Esophagus squamous epithelium (tissue), 4 donors: ENCODE results near the gene CNOT1.

Experiments
- POLR2A ChIP-seq, 4 donors: fragments of 450-650 bp; IDR thresholded peaks; one replicate each; pipeline ENCODE4 v1.6.1; 2017; ENCODE audit warnings: antibody characterized with exemption in 4 of 4, mild to moderate bottlenecking in 4 of 4, moderate library complexity in 3 of 4
- TF ChIP-seq, protein P1 (sequence below), 6 experiments: fragments of 450-650 bp in 4 of 6; fragments of 200-600 bp in 2 of 6; sonication (generic) in 2 of 6; IDR thresholded peaks; one replicate each; pipeline ENCODE4 v1.5.1; 2016 to 2019; ENCODE audit warnings: antibody characterized with exemption in 6 of 6, mild to moderate bottlenecking in 4 of 6, moderate library complexity in 4 of 6

DNA sequence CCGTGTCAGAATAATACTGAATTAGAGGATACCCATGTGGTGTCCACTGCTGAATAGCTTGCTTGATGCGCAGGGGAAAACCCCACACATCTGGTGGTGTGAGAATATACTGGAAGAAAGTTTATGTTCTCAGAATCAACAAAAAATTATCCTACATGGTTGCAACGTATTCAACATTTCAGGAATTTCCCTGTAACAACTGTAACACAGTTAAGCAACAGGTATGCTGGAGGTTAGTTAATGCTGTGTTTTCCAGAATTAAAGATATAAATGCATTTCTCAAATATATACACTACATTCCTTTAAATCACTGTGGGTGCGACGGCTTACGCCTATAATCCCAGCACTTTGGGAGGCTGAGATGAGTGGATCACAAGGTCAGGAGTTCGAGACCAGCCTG lies 5.4 kb downstream of the CNOT1 start:
- TF ChIP-seq, protein P1, sequence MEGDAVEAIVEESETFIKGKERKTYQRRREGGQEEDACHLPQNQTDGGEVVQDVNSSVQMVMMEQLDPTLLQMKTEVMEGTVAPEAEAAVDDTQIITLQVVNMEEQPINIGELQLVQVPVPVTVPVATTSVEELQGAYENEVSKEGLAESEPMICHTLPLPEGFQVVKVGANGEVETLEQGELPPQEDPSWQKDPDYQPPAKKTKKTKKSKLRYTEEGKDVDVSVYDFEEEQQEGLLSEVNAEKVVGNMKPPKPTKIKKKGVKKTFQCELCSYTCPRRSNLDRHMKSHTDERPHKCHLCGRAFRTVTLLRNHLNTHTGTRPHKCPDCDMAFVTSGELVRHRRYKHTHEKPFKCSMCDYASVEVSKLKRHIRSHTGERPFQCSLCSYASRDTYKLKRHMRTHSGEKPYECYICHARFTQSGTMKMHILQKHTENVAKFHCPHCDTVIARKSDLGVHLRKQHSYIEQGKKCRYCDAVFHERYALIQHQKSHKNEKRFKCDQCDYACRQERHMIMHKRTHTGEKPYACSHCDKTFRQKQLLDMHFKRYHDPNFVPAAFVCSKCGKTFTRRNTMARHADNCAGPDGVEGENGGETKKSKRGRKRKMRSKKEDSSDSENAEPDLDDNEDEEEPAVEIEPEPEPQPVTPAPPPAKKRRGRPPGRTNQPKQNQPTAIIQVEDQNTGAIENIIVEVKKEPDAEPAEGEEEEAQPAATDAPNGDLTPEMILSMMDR (IDR thresholded peaks at IDR 0.05) = no peak
- TF ChIP-seq POLR2A (IDR thresholded peaks at IDR 0.05) = no peak
